OCI-LY3 (cell line): ENCODE data around the gene C12orf42.

Experiments used
- CTCF ChIP-seq: fragments of 200-600, 300-600 bp; sonication (generic); IDR thresholded peaks from 2 replicates; pipeline ENCODE4 v1.5.1; 2014; ENCODE audit warnings: antibody characterized with exemption, low read length, low read depth
- EZH2phosphoT487 ChIP-seq: fragments of 200-600 bp; shearing (Covaris generic); IDR thresholded peaks from 2 replicates; pipeline ENCODE4 v1.6.1; 2018; ENCODE audit warnings: antibody characterized with exemption, mixed run types, low read depth

GRCh38 chr12:103498990-103499389 lies 3.2 kb upstream of the C12orf42 start:
- TF ChIP-seq EZH2phosphoT487 (no peak), CTCF (no peak)
